Mesodermal cell (in vitro differentiated cells): ENCODE results near the gene SHC2.
"Not testable (repeated sequence)": the region's sequence is repeated elsewhere in the genome, so short reads cannot be mapped to it uniquely, and the experiment has no call there.

Experiments used
- H3K27ac ChIP-seq: 2 replicates; pipeline ENCODE4 v1.7.0; 2013; ENCODE audit warnings: mild to moderate bottlenecking, low read depth, low read length, moderate library complexity; ENCODE audit not compliant: severe bottlenecking
- H3K36me3 ChIP-seq: 2 replicates; pipeline ENCODE4 v1.7.1; 2013; ENCODE audit warnings: mild to moderate bottlenecking, low read length, moderate library complexity; ENCODE audit not compliant: control insufficient read depth, insufficient read depth
- H3K4me1 ChIP-seq: one replicate; pipeline ENCODE4 v1.7.1; 2013; ENCODE audit warnings: mild to moderate bottlenecking, low read length; ENCODE audit not compliant: insufficient read depth, control insufficient read depth, poor library complexity, severe bottlenecking
- H3K4me3 ChIP-seq: 2 replicates; pipeline ENCODE4 v1.7.0; 2013; ENCODE audit warnings: low read length, control low read depth, mild to moderate bottlenecking; ENCODE audit not compliant: insufficient read depth, poor library complexity, severe bottlenecking; ENCODE audit errors: extremely low read depth
- H3K9me3 ChIP-seq: 2 replicates; pipeline ENCODE4 v1.7.1; 2013; ENCODE audit warnings: mild to moderate bottlenecking, low read length, moderate library complexity; ENCODE audit not compliant: control insufficient read depth
- whole genome bisulfite sequencing, 2 experiments: methylation state at CpG; one replicate each; pipeline ENCODE4 v1.1.5; 2013; ENCODE audit warnings: missing lambda C conversion rate in 2 of 2; ENCODE audit not compliant: insufficient coverage in 2 of 2; 5-methylcytosine and 5-hydroxymethylcytosine counted together

The SHC2 gene

GRCh38 chr19:400976-401865 lies 59.6 kb downstream of the SHC2 start:
- Histone ChIP-seq H3K4me3 (no peak overlapping the region), H3K27ac (no peak overlapping the region), H3K9me3 (no peaks in the 10 kb centered on the region), H3K36me3 (no peaks in the 10 kb centered on the region), H3K4me1 (no peaks in the 10 kb centered on the region)
- WGBS, 2 experiments: 90 to 91% methylated on average over 38 to 40 of the region's 43 CpGs

- Histone ChIP-seq H3K4me3 (no peak overlapping the region), H3K27ac (no peak overlapping the region), H3K9me3 (no peaks in the 10 kb centered on the region), H3K36me3 (no peaks in the 10 kb centered on the region), H3K4me1 (no peaks in the 10 kb centered on the region)
- WGBS, 2 experiments: 84 to 88% methylated on average over 7 to 8 of the region's 9 CpGs
Observed at GRCh38 chr19:399370-399769, 61.5 kb downstream of the SHC2 start.

- Histone ChIP-seq H3K4me1 (no peaks in the 10 kb centered on the region), H3K9me3 (no peaks in the 10 kb centered on the region), H3K4me3 (no peak overlapping the region), H3K27ac (no peak overlapping the region), H3K36me3 (no peaks in the 10 kb centered on the region)
- WGBS, 2 experiments: 92 to 93% methylated on average over 17 of the region's 17 CpGs
Observed at GRCh38 chr19:398719-399118, 62.1 kb downstream of the SHC2 start.

- Histone ChIP-seq H3K4me1 (no peaks in the 10 kb centered on the region), H3K27ac (no peak overlapping the region), H3K4me3 (no peak overlapping the region), H3K9me3 (no peaks in the 10 kb centered on the region), H3K36me3 (no peaks in the 10 kb centered on the region)
- WGBS, 2 experiments: 95 to 96% methylated on average over 31 of the region's 31 CpGs
Observed at GRCh38 chr19:397941-398706, 62.7 kb downstream of the SHC2 start.

- WGBS, 2 experiments: 82 to 87% methylated on average over 14 to 18 of the region's 18 CpGs
- no peak overlapping the region for H3K4me3 ChIP-seq
Observed at GRCh38 chr19:397321-397720, 63.5 kb downstream of the SHC2 start.

GRCh38 chr19:395467-395866 lies 65.4 kb downstream of the SHC2 start:
- WGBS, 2 experiments: 85 to 90% methylated on average over 5 of the region's 5 CpGs
- H3K27ac ChIP-seq: no peak overlapping the region
- H3K4me3 ChIP-seq: no peak overlapping the region
- no peaks in the 10 kb centered on the region for H3K36me3 ChIP-seq
- no peaks in the 10 kb centered on the region for H3K4me1 ChIP-seq
- H3K9me3 ChIP-seq: no peaks in the 10 kb centered on the region

More at GRCh38 chr19:397321-397720, 63.5 kb downstream of the SHC2 start:
- H3K36me3 ChIP-seq: no peaks in the 10 kb centered on the region
- no peaks in the 10 kb centered on the region for H3K9me3 ChIP-seq
- H3K4me1 ChIP-seq: no peaks in the 10 kb centered on the region
- no peak overlapping the region for H3K27ac ChIP-seq

- H3K4me1 ChIP-seq, H3K36me3 ChIP-seq, H3K27ac ChIP-seq, H3K4me3 ChIP-seq, H3K9me3 ChIP-seq: not testable (repeated sequence)
- WGBS, 2 experiments: 85 to 93% methylated on average over 1 of the region's 1 CpG
Observed at GRCh38 chr19:394857-395256, 66.0 kb downstream of the SHC2 start.

- not testable (repeated sequence) for H3K36me3 ChIP-seq, H3K4me3 ChIP-seq
Observed at GRCh38 chr19:393560-393959, 67.3 kb downstream of the SHC2 start.

GRCh38 chr19:392375-392970 lies 68.4 kb downstream of the SHC2 start:
- Histone ChIP-seq H3K4me1 (no peaks in the 10 kb centered on the region), H3K27ac (no peak overlapping the region), H3K9me3 (no peaks in the 10 kb centered on the region), H3K4me3 (no peak overlapping the region), H3K36me3 (no peaks in the 10 kb centered on the region)
- 85 to 89% methylated on average over 10 of the region's 17 CpGs for WGBS, 2 experiments

More at GRCh38 chr19:393560-393959, 67.3 kb downstream of the SHC2 start:
- H3K9me3 ChIP-seq, H3K27ac ChIP-seq, H3K4me1 ChIP-seq: not testable (repeated sequence)

GRCh38 chr19:391726-392374 lies 69.0 kb downstream of the SHC2 start:
- H3K4me1 ChIP-seq: no peaks in the 10 kb centered on the region
- H3K9me3 ChIP-seq: no peaks in the 10 kb centered on the region
- H3K36me3 ChIP-seq: no peaks in the 10 kb centered on the region
- H3K4me3 ChIP-seq: no peak overlapping the region
- no peak overlapping the region for H3K27ac ChIP-seq
- WGBS, 2 experiments: 90 to 92% methylated on average over 26 to 30 of the region's 30 CpGs
